GM21529 (cell line): ENCODE data around the gene NSD2.
"Not testable (repeated sequence)": the region's sequence is repeated elsewhere in the genome, so short reads cannot be mapped to it uniquely, and the experiment has no call there.

Source experiments
- ATAC-seq: cut with Tn5 transposase; IDR thresholded peaks from one replicate; pipeline ENCODE4 v1.9.1; 2021; ENCODE audit not compliant: unreplicated experiment

NSD2 gene

GRCh38 chr4:1841887-1842210 is 29.3 kb upstream of the NSD2 start:
- ATAC-seq = no peak

GRCh38 chr4:1842339-1842895 is 28.8 kb upstream of the NSD2 start:
- ATAC-seq = no peak

GRCh38 chr4:1842993-1843448 is 28.2 kb upstream of the NSD2 start:
- ATAC-seq = no peak

- ATAC-seq = no peak
Measured at GRCh38 chr4:1843852-1844251, 27.3 kb upstream of the NSD2 start.

- not testable (repeated sequence) for ATAC-seq
Measured at GRCh38 chr4:1844618-1845017, 26.6 kb upstream of the NSD2 start.

- ATAC-seq = peak; percentile 54
Measured at GRCh38 chr4:1846580-1846979, 24.6 kb upstream of the NSD2 start.

GRCh38 chr4:1850276-1850675 is 20.9 kb upstream of the NSD2 start:
- no peak for ATAC-seq

GRCh38 chr4:1851160-1851559 is 20.0 kb upstream of the NSD2 start:
- ATAC-seq = no peak

- no peak for ATAC-seq
Measured at GRCh38 chr4:1851575-1852410, 19.4 kb upstream of the NSD2 start.

- ATAC-seq = no peak
Measured at GRCh38 chr4:1852904-1853623, 18.1 kb upstream of the NSD2 start.

GRCh38 chr4:1854752-1855151 is 16.4 kb upstream of the NSD2 start:
- no peak for ATAC-seq

GRCh38 chr4:1855333-1856070 is 15.7 kb upstream of the NSD2 start:
- ATAC-seq = peak; percentile 5

GRCh38 chr4:1856071-1856942 is 14.9 kb upstream of the NSD2 start, which contains the start of gene LETM1:
Gene LETM1, minus strand, starts transcription at chr4:1856156. Its CDS starts 206 bp downstream, at chr4:1855950.
- peak; percentile 88 for ATAC-seq

- no peak for ATAC-seq
Measured at GRCh38 chr4:1856943-1857699, 14.1 kb upstream of the NSD2 start.

GRCh38 chr4:1857931-1858330 is 13.3 kb upstream of the NSD2 start:
- ATAC-seq = no peak

- no peak for ATAC-seq
Measured at GRCh38 chr4:1859389-1859753, 11.8 kb upstream of the NSD2 start.

GRCh38 chr4:1862055-1862911 is 8.9 kb upstream of the NSD2 start:
- ATAC-seq = no peak

GRCh38 chr4:1862961-1863296 is 8.3 kb upstream of the NSD2 start:
- no peak for ATAC-seq
